T-helper 17 cell (primary cell): Measurements from ENCODE around the gene ART3. TPM values are rescaled to one million over a fixed set of nuclear protein-coding genes. Genes with fewer than 3 reads are reported as not detected.
"Not testable (repeated sequence)": the region's sequence is repeated elsewhere in the genome, so short reads cannot be mapped to it uniquely, and the experiment has no call there.

Experiments used
- ATAC-seq: fragments of 150-1000 bp; cut with Tn5 transposase; 2 replicates; pipeline ENCODE4 v1.10.0; 2021; ENCODE audit warnings: mild to moderate bottlenecking, moderate library complexity
- DNase-seq, 3 donors: peaks; one replicate each; pipeline versions ENCODE4 v3.0.0 to v3.0.0-alpha.2; 2020 to 2021
- H3K9me3 ChIP-seq: one replicate; pipeline ENCODE4 v1.7.0; 2013; ENCODE audit warnings: low read length, mild to moderate bottlenecking; ENCODE audit not compliant: control insufficient read depth, poor library complexity, severe bottlenecking
- H3K27ac Mint-ChIP-seq: one replicate; pipeline ENCODE4 v1.8.0; 2022; ENCODE audit warnings: mild to moderate bottlenecking, moderate library complexity, mixed read lengths
- H3K27me3 Mint-ChIP-seq: one replicate; pipeline ENCODE4 v1.8.0; 2022; ENCODE audit warnings: mixed read lengths
- H3K36me3 Mint-ChIP-seq: one replicate; pipeline ENCODE4 v1.8.0; 2022; ENCODE audit warnings: low read depth, mixed read lengths
- H3K4me1 Mint-ChIP-seq: one replicate; pipeline ENCODE4 v1.8.0; 2022; ENCODE audit warnings: mild to moderate bottlenecking, mixed read lengths
- H3K4me3 Mint-ChIP-seq: one replicate; pipeline ENCODE4 v1.8.0; 2022; ENCODE audit warnings: mild to moderate bottlenecking, moderate library complexity, mixed read lengths
- total RNA-seq, 4 donors: library from RNA in 2 of 4; stranded (reverse) in 2 of 4; gene quantifications; one replicate each; pipeline ENCODE4 v1.2.3 and lab custom pipeline; 2022 to 2026

Gene ART3
- not detected for total RNA-seq
- 0 reads per million in 2 donors for total RNA-seq (lab: John Stamatoyannopoulos, UW)

- no peaks in the 10 kb centered on the region for H3K4me1 Mint-ChIP-seq
- no peak within 1 kb of the TSS for H3K4me3 Mint-ChIP-seq
- H3K36me3 Mint-ChIP-seq = no peaks in the 10 kb centered on the region
- peaks cover 17% of the 10 kb centered on the region for H3K27me3 Mint-ChIP-seq
- DNase-seq (no peak), ATAC-seq (no peak)
- H3K27ac Mint-ChIP-seq = no peak within 1 kb of the TSS
- H3K9me3 ChIP-seq = no peaks in the 10 kb centered on the region
These were observed at the start of gene ART3 for GRCh38 chr4:76074468-76074867. ART3 (plus strand) TSS chr4:76074709; CDS start chr4:76075890, 1,181 bp downstream.

- H3K36me3 Mint-ChIP-seq = peaks cover 7% of the 10 kb centered on the region
- peaks cover 16% of the 10 kb centered on the region for H3K4me1 Mint-ChIP-seq
- DNase-seq = no peak
- H3K27ac Mint-ChIP-seq = no peak overlapping the region
- H3K4me3 Mint-ChIP-seq = peak overlapping the region; percentile 56
- ATAC-seq = no peak
- no peaks in the 10 kb centered on the region for H3K9me3 ChIP-seq
- H3K27me3 Mint-ChIP-seq = peaks cover 6% of the 10 kb centered on the region
These were observed 46.2 kb upstream of the ART3 start for GRCh38 chr4:76028350-76028765.

- no peaks in the 10 kb centered on the region for H3K9me3 ChIP-seq
- Mint-ChIP-seq H3K36me3 (peaks cover 7% of the 10 kb centered on the region), H3K4me3 (no peak overlapping the region), H3K4me1 (peaks cover 13% of the 10 kb centered on the region), H3K27me3 (peaks cover 6% of the 10 kb centered on the region), H3K27ac (no peak overlapping the region)
- ATAC-seq = no peak
- no peak for DNase-seq
These were observed 45.2 kb upstream of the ART3 start for GRCh38 chr4:76029300-76029699.

- Mint-ChIP-seq H3K4me3 (no peak overlapping the region), H3K27me3 (peaks cover 6% of the 10 kb centered on the region), H3K4me1 (peaks cover 3% of the 10 kb centered on the region), H3K27ac (no peak overlapping the region), H3K36me3 (peaks cover 5% of the 10 kb centered on the region)
- DNase-seq = no peak
- no peak for ATAC-seq
- H3K9me3 ChIP-seq = no peaks in the 10 kb centered on the region
These were observed 39.4 kb upstream of the ART3 start for GRCh38 chr4:76035141-76035540.

- Mint-ChIP-seq H3K4me3 (no peak within 1 kb of the TSS), H3K27ac (no peak within 1 kb of the TSS), H3K4me1 (peaks cover 4% of the 10 kb centered on the region), H3K36me3 (peaks cover 5% of the 10 kb centered on the region), H3K27me3 (peaks cover 6% of the 10 kb centered on the region)
- H3K9me3 ChIP-seq = no peaks in the 10 kb centered on the region
- no peak for ATAC-seq
- no peak for DNase-seq
These were observed 38.6 kb upstream of the ART3 start, which contains the start of gene CXCL11 for GRCh38 chr4:76035799-76036380. CXCL11 (minus strand) TSS chr4:76036070; CDS start chr4:76035987, 83 bp downstream.

- Mint-ChIP-seq H3K27ac (no peak overlapping the region), H3K36me3 (no peaks in the 10 kb centered on the region), H3K27me3 (peaks cover under 1% of the 10 kb centered on the region), H3K4me3 (no peak overlapping the region), H3K4me1 (peaks cover 6% of the 10 kb centered on the region)
- DNase-seq = no peak
- ATAC-seq = no peak
- no peaks in the 10 kb centered on the region for H3K9me3 ChIP-seq
These were observed 37.7 kb upstream of the ART3 start for GRCh38 chr4:76036855-76037254.

- H3K4me1 Mint-ChIP-seq, H3K27me3 Mint-ChIP-seq, H3K27ac Mint-ChIP-seq, DNase-seq, ATAC-seq, H3K36me3 Mint-ChIP-seq, H3K9me3 ChIP-seq: not testable (repeated sequence)
- H3K4me3 Mint-ChIP-seq = peak overlapping the region; percentile 45
These were observed 32.1 kb upstream of the ART3 start for GRCh38 chr4:76042241-76042998.

- not testable (repeated sequence) for H3K36me3 Mint-ChIP-seq, H3K27ac Mint-ChIP-seq, H3K4me1 Mint-ChIP-seq, ATAC-seq, H3K9me3 ChIP-seq, H3K4me3 Mint-ChIP-seq, DNase-seq
- peaks cover 18% of the 10 kb centered on the region for H3K27me3 Mint-ChIP-seq
These were observed 31.2 kb upstream of the ART3 start for GRCh38 chr4:76043306-76043705.

GRCh38 chr4:76044686-76045085 is 29.8 kb upstream of the ART3 start:
- H3K4me3 Mint-ChIP-seq, H3K9me3 ChIP-seq, DNase-seq, H3K4me1 Mint-ChIP-seq, H3K27ac Mint-ChIP-seq, ATAC-seq, H3K36me3 Mint-ChIP-seq: not testable (repeated sequence)
- peaks cover 31% of the 10 kb centered on the region for H3K27me3 Mint-ChIP-seq

- DNase-seq, ATAC-seq, H3K4me3 Mint-ChIP-seq, H3K4me1 Mint-ChIP-seq, H3K27ac Mint-ChIP-seq, H3K9me3 ChIP-seq, H3K36me3 Mint-ChIP-seq: not testable (repeated sequence)
- H3K27me3 Mint-ChIP-seq = peaks cover 33% of the 10 kb centered on the region
These were observed 24.6 kb upstream of the ART3 start for GRCh38 chr4:76049860-76050416.

- H3K36me3 Mint-ChIP-seq, H3K4me1 Mint-ChIP-seq, ATAC-seq, H3K4me3 Mint-ChIP-seq, H3K9me3 ChIP-seq, DNase-seq, H3K27ac Mint-ChIP-seq: not testable (repeated sequence)
- H3K27me3 Mint-ChIP-seq = peaks cover 39% of the 10 kb centered on the region
These were observed 23.9 kb upstream of the ART3 start for GRCh38 chr4:76050560-76051050.

GRCh38 chr4:76053730-76054129 is 20.8 kb upstream of the ART3 start:
- Mint-ChIP-seq H3K27ac (no peak overlapping the region), H3K4me3 (no peak overlapping the region), H3K27me3 (peaks cover 37% of the 10 kb centered on the region), H3K36me3 (no peaks in the 10 kb centered on the region), H3K4me1 (peaks cover 5% of the 10 kb centered on the region)
- DNase-seq (no peak), ATAC-seq (no peak)
- no peaks in the 10 kb centered on the region for H3K9me3 ChIP-seq

- DNase-seq (no peak), ATAC-seq (peak; percentile 25)
- peaks cover 9% of the 10 kb centered on the region for H3K4me1 Mint-ChIP-seq
- H3K9me3 ChIP-seq = no peaks in the 10 kb centered on the region
- no peaks in the 10 kb centered on the region for H3K36me3 Mint-ChIP-seq
- H3K27ac Mint-ChIP-seq = no peak overlapping the region
- peaks cover 27% of the 10 kb centered on the region for H3K27me3 Mint-ChIP-seq
- no peak overlapping the region for H3K4me3 Mint-ChIP-seq
These were observed 19.5 kb upstream of the ART3 start for GRCh38 chr4:76055016-76055415.
